Calu3 (cell line): ENCODE results near the gene NOS1. TPM values are rescaled to one million over a fixed set of nuclear protein-coding genes. Genes with fewer than 3 reads are reported as not detected.

Experiments used
- BruUV-seq: library from RNA; stranded (reverse); fragments of 400-500 nt; replicated peaks from 2 replicates; lab custom pipeline; 2021; lab: Mats Ljungman, UMichigan
- CTCF ChIA-PET: fragments of 300-600 bp; sonication (Branson Sonifier 250); formaldehyde crosslinking; loops from one replicate; lab custom pipeline; 2022; ENCODE audit warnings: antibody characterized with exemption; lab: Charles Lee
- DNase-seq: peaks from one replicate; pipeline ENCODE4 v3.0.0; 2022
- H3K27ac Mint-ChIP-seq: one replicate; pipeline ENCODE4 v1.8.0; 2022; ENCODE audit warnings: mixed read lengths; ENCODE audit not compliant: unreplicated experiment
- H3K27me3 Mint-ChIP-seq: one replicate; pipeline ENCODE4 v1.8.0; 2022; ENCODE audit warnings: mixed read lengths; ENCODE audit not compliant: unreplicated experiment
- H3K36me3 Mint-ChIP-seq: one replicate; pipeline ENCODE4 v1.8.0; 2022; ENCODE audit warnings: mild to moderate bottlenecking, moderate library complexity, mixed read lengths; ENCODE audit not compliant: insufficient read depth, unreplicated experiment
- H3K4me1 Mint-ChIP-seq: one replicate; pipeline ENCODE4 v1.8.0; 2022; ENCODE audit warnings: mild to moderate bottlenecking, low read depth, mixed read lengths; ENCODE audit not compliant: unreplicated experiment
- H3K4me3 Mint-ChIP-seq: one replicate; pipeline ENCODE4 v1.8.0; 2022; ENCODE audit warnings: mild to moderate bottlenecking, low read depth, moderate library complexity, mixed read lengths; ENCODE audit not compliant: unreplicated experiment
- H3K9me3 Mint-ChIP-seq: one replicate; pipeline ENCODE4 v1.8.0; 2022; ENCODE audit warnings: low read depth, mixed read lengths; ENCODE audit not compliant: unreplicated experiment
- intact Hi-C: fragments of 100-400 bp; cut with micrococcal nuclease; formaldehyde crosslinking; loops from one replicate; pipeline ENCODE4 v1.10.0; 2022; ENCODE audit not compliant: unreplicated experiment
- total RNA-seq: library from RNA; stranded (reverse); gene quantifications from 2 replicates; pipeline ENCODE4 v1.2.3, GENCODE V29; 2022
- TF ChIP-seq, protein P1 (sequence below): fragments of 200-600 bp; IDR thresholded peaks from one replicate; pipeline ENCODE4 v1.8.0; 2022; ENCODE audit warnings: antibody characterized with exemption; ENCODE audit not compliant: unreplicated experiment

Gene NOS1
- total RNA-seq, 1 experiment from 2014 or later, result not detected

DNA sequence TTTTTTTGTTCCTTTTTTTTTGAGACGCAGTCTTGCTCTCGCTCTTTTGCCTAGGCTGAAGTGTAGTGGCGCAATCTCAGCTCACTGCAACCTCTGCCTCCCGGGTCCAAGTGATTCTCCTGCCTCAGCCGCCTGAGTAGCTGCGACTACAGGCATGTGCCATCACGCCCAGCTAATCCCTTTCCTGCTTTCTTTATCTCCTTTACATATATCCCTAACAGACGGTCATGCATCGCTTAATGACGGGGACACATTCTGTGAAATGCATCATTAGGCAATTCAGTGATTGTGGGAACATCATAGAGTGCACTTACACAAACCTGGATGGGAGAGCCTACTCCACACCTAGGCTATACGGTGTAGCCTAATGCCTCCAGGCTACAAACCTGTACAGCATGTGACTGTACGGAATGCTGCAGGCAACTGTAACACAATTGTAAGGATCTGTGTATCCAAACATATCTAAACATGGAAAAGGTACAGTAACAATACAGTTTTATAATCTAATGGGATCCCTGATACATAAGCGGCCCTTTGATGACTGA, 32.8 kb downstream of the NOS1 start:
- Mint-ChIP-seq H3K36me3 (no peaks in the 10 kb centered on the region), H3K27me3 (peaks cover 95% of the 10 kb centered on the region), H3K4me1 (no peaks in the 10 kb centered on the region), H3K27ac (no peak overlapping the region), H3K9me3 (no peaks in the 10 kb centered on the region), H3K4me3 (no peak overlapping the region)
- DNase-seq, result no peak
- TF ChIP-seq, protein P1, sequence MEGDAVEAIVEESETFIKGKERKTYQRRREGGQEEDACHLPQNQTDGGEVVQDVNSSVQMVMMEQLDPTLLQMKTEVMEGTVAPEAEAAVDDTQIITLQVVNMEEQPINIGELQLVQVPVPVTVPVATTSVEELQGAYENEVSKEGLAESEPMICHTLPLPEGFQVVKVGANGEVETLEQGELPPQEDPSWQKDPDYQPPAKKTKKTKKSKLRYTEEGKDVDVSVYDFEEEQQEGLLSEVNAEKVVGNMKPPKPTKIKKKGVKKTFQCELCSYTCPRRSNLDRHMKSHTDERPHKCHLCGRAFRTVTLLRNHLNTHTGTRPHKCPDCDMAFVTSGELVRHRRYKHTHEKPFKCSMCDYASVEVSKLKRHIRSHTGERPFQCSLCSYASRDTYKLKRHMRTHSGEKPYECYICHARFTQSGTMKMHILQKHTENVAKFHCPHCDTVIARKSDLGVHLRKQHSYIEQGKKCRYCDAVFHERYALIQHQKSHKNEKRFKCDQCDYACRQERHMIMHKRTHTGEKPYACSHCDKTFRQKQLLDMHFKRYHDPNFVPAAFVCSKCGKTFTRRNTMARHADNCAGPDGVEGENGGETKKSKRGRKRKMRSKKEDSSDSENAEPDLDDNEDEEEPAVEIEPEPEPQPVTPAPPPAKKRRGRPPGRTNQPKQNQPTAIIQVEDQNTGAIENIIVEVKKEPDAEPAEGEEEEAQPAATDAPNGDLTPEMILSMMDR, result no peak
- BruUV-seq, result no TSS peak
- CTCF ChIA-PET, result no interaction called here
- intact Hi-C loops, result no loop called here

- CTCF ChIA-PET, result no interaction called here
- Mint-ChIP-seq H3K4me3 (no peak overlapping the region), H3K4me1 (no peaks in the 10 kb centered on the region), H3K27ac (no peak overlapping the region), H3K9me3 (no peaks in the 10 kb centered on the region), H3K27me3 (peaks cover 95% of the 10 kb centered on the region), H3K36me3 (no peaks in the 10 kb centered on the region)
- no TSS peak for BruUV-seq
- intact Hi-C loops, result no loop called here
- TF ChIP-seq, protein P1, result no peak
- no peak for DNase-seq
Measured at GRCh38 chr12:117322428-117322827, 39.0 kb downstream of the NOS1 start.

- CTCF ChIA-PET, result interaction anchor here (1.6 kb wide), 1 partner anchor 13 kb away, joined by 6 read pairs; no protein-coding TSS in a partner anchor
- no TSS peak for BruUV-seq
- TF ChIP-seq, protein P1, result no peak
- Mint-ChIP-seq H3K4me1 (no peaks in the 10 kb centered on the region), H3K27ac (no peak overlapping the region), H3K36me3 (no peaks in the 10 kb centered on the region), H3K27me3 (peaks cover 95% of the 10 kb centered on the region), H3K4me3 (no peak overlapping the region), H3K9me3 (no peaks in the 10 kb centered on the region)
- DNase-seq, result no peak
- intact Hi-C loops, result no loop called here
Measured at GRCh38 chr12:117321572-117321971, 39.9 kb downstream of the NOS1 start.

- intact Hi-C loops, result no loop called here
- Mint-ChIP-seq H3K27me3 (peaks cover 87% of the 10 kb centered on the region), H3K4me3 (no peak overlapping the region), H3K4me1 (no peaks in the 10 kb centered on the region), H3K9me3 (peaks cover 3% of the 10 kb centered on the region), H3K36me3 (no peaks in the 10 kb centered on the region), H3K27ac (no peak overlapping the region)
- no peak for DNase-seq
- CTCF ChIA-PET, result no interaction called here
- BruUV-seq, result no TSS peak
- TF ChIP-seq, protein P1, result no peak
Measured at GRCh38 chr12:117318591-117318990, 42.8 kb downstream of the NOS1 start.
